Measurements from ENCODE around the gene LACTBL1. TPM values are rescaled to one million over a fixed set of nuclear protein-coding genes. Genes with fewer than 3 reads are reported as not detected.

The LACTBL1 gene
- total and polyA plus RNA-seq, 2 of the 8 experiments (the other 6 are each of a cell fraction or from before 2014, with no cell fraction given) = not detected

DNA sequence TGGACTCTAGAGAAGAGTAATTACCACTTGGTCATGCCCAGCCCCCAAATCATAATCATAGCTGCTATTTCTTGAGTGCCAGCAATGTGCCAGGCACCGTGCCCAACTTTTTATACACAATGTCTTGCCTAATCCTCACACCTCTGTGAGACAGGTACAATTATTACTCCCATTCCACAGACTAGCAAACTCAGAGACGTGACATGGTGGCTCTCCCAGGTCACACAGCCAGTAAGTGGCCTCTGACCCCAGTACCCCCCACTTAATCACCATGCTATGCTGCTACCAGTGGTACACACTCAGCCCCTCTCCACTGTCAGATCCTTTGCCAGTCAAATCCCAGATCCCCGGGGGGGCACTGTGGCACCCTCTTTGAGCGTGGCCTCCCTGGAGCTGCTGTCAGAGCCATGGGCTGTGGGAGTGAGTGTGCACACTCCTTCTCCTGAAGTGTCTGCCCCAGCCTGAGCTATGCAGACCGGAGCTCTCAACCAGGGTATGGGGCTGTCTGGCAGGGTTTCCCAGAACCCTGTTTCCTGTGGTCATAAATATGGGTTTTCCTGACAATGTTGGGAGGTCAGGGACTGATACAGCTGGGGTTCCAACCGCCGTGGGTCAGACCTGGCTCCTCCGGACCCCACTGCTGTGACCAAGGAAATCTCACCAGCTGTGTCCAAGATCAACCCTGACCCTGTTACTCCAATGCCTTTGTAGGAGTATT lies 51.8 kb downstream of the LACTBL1 start (continued):
- TF ChIP-seq GTF2F1 (IDR thresholded peaks at IDR 0.05; ENCODE audit: borderline replicate concordance, low read depth, low read length) = no peak
- TF ChIP-seq RXRA (IDR thresholded peaks at IDR 0.05; ENCODE audit: insufficient read depth, low read depth, low read length) = no peak
- no peak for TF ChIP-seq SRF (IDR thresholded peaks at IDR 0.05; ENCODE audit: low read depth, low read length)
- TF ChIP-seq SIX5 (IDR thresholded peaks at IDR 0.05; ENCODE audit: low read depth, low read length) = no peak

Measured in H1 (cell line).